WI38 (cell line): ENCODE data around the gene HACD1.
"Not testable (repeated sequence)": the region's sequence is repeated elsewhere in the genome, so short reads cannot be mapped to it uniquely, and the experiment has no call there.

ENCODE experiments used
- H3K4me3 ChIP-seq: 2 replicates; pipeline ENCODE4 v1.5.1; 2011; ENCODE audit warnings: low read depth, mild to moderate bottlenecking, control low read depth, low read length
- TF ChIP-seq, protein P1 (sequence below): IDR thresholded peaks from 2 replicates; pipeline ENCODE4 v1.5.1; 2012; ENCODE audit warnings: low read depth, mild to moderate bottlenecking, control low read depth, low read length

The HACD1 gene

DNA sequence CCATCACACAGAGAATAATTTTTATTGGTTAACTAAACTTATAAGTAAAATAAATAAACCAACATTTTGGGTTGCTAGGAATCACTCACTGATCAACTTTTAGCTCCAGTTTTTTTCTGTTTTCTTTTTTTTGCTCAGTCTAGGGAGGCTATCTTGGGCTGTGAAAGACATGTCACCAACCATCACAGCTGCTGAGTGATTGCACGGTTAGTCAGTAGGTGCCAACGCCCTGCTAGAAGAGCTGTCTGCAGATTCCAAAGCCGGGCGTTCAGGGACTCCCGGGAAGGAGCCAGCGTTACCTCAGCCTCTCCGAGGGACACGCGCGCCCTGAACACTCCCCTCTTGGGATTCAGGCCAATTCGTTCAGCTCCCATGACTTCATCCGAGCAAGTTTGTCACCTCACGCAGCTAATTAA is 26.2 kb upstream of the HACD1 start:
- peak overlapping the region; percentile 87 for H3K4me3 ChIP-seq
- TF ChIP-seq, protein P1, sequence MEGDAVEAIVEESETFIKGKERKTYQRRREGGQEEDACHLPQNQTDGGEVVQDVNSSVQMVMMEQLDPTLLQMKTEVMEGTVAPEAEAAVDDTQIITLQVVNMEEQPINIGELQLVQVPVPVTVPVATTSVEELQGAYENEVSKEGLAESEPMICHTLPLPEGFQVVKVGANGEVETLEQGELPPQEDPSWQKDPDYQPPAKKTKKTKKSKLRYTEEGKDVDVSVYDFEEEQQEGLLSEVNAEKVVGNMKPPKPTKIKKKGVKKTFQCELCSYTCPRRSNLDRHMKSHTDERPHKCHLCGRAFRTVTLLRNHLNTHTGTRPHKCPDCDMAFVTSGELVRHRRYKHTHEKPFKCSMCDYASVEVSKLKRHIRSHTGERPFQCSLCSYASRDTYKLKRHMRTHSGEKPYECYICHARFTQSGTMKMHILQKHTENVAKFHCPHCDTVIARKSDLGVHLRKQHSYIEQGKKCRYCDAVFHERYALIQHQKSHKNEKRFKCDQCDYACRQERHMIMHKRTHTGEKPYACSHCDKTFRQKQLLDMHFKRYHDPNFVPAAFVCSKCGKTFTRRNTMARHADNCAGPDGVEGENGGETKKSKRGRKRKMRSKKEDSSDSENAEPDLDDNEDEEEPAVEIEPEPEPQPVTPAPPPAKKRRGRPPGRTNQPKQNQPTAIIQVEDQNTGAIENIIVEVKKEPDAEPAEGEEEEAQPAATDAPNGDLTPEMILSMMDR, result no peak

GRCh38 chr10:17640331-17640816 is 23.2 kb upstream of the HACD1 start:
- TF ChIP-seq, protein P1, result no peak
- H3K4me3 ChIP-seq, result no peak overlapping the region

DNA sequence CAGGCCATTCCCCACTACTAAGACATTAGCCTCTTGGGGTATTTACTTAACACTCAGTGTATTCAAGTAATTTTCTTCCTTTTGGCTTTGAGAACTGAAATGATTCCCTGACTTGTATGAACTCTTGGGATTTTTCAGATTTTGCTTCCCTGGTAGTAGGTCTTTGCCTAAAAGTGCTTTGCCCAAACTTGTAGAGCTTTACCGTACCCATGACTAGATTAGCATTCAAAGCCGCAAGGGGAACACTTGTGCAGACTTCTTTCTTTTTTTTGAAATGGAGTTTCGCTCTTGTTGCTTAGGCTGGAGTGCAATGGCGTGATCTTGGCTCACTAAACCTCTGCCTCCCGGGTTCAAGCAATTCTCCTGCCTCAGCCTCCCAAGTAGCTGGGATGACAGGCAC is 20.7 kb upstream of the HACD1 start:
- no peak overlapping the region for H3K4me3 ChIP-seq
- TF ChIP-seq, protein P1, result no peak

GRCh38 chr10:17633353-17633752 is 16.2 kb upstream of the HACD1 start:
- H3K4me3 ChIP-seq, result no peak overlapping the region
- TF ChIP-seq, protein P1, result no peak

DNA sequence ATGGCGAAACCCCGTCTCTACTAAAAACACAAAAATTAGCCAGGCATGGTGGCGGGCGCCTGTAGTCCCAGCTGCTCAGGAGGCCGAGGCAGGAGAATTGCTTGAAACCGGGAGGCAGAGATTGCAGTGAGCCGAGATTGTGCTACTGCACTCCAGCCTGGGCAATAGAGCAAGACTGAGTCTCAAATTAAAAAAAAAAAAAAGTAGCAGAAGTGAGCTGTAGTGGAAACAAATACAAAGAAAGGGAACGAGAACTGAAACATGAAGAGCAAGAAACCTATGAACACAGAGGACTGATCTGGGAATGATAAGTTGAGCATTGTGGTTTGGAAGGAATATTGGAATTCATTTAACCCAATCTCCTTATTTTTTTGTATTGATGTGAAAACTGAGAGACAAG is 15.4 kb upstream of the HACD1 start:
- not testable (repeated sequence) for H3K4me3 ChIP-seq

- no peak overlapping the region for H3K4me3 ChIP-seq
- TF ChIP-seq, protein P1, result no peak
These were observed 9.5 kb upstream of the HACD1 start for GRCh38 chr10:17626656-17627055.

- H3K4me3 ChIP-seq, result no peak overlapping the region
- TF ChIP-seq, protein P1, result no peak
These were observed 7.8 kb upstream of the HACD1 start for GRCh38 chr10:17624996-17625395.

DNA sequence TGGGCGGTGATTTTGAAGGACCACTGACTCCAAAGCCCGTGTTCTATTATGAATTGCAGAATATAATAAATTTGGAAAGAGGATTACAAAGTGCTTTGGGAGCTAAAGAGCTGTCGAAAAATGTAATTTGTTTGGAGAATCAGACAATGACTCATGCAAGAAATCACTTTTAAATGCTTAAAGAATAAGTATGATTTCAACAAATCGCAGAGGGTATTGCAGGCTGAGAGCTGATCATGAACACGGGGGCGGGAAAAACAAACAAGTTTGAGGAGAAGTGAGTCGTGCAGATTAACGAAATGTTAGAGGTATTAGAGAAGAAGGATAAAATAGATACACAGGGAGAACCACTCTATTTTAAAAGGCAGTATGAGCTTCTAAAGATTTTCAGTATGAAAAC is 4.9 kb upstream of the HACD1 start:
- TF ChIP-seq, protein P1, result no peak
- no peak overlapping the region for H3K4me3 ChIP-seq
